ENCODE measurements around the gene HTRA1. TPM values are rescaled to one million over a fixed set of nuclear protein-coding genes. Genes with fewer than 3 reads are reported as not detected.

HTRA1 gene
- total RNA-seq, 1 experiment from 2014 or later, result 43.1 TPM

DNA sequence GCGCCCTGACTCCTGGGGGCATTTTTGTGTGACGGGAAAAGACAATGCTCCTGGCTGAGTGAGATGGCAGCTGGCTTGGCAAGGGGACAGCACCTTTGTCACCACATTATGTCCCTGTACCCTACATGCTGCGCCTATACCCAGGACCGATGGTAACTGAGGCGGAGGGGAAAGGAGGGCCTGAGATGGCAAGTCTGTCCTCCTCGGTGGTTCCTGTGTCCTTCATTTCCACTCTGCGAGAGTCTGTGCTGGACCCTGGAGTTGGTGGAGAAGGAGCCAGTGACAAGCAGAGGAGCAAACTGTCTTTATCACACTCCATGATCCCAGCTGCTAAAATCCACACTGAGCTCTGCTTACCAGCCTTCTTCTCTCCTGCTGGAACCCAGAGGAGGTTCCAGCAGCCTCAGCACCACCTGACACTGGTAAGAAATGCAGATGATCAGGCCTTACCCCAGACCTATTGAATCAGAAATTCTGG lies 6.7 kb upstream of the HTRA1 start, which contains the start of gene ARMS2:
TSS of gene ARMS2 (plus strand) at position 51 of the 478 bp plus-strand sequence. CDS start at position 126, 75 bp downstream.
- DNase-seq (ENCODE audit: low read depth), result no peak

DNA sequence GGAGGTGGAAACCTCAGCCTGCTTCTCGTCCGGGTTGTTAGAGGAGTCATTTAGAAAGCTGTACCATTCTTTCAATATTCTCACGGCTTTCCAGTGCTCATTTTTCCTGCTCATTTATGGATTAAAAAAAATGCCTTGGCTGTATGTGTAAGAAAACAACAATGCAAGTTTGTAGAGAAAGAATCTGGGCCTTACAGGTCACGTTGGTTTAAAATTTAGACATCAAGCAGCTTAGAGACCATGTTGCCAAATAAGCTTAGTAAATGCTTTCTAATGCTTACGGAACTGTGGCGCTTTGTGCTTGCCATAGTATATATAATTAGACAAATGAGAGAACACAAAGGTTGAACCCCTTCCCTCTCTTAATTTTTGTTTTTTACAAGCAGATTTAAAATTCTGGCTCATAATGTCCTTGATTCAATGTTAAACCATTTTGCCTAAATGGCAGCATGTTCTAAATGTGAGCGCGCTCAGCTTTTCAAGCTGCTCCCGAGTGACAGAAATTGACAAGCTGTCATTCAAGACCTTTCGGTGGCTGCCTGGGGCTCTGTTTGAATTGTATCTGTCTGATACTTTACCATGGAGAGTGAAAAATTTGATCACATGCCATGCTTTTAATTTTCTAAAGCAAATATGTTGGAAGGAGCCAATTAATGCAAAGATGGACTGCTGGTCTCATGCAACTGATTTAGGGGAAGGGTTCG lies 5.8 kb upstream of the HTRA1 start:
- DNase-seq (ENCODE audit: low read depth), result no peak

DNA sequence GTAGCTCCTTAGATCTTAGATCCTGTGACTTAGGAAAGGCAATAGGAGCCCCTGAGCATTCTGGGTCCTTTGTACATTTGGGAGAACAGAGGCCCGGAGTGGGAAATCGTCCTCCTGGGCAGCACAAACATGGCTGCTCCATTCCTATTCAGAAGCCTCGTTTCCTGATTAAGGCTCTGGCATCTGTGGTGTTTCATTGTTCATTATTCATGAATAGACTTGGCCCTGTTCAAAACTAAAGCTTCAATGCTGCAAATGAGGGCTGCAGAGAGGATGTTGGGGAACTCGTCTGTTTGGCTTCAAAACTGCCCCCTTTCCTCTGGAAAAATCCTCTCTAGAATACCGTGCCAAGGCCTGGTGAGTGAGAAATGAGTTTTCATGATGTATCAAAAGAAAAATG lies 3.4 kb upstream of the HTRA1 start:
- DNase-seq (ENCODE audit: low read depth), result no peak

DNA sequence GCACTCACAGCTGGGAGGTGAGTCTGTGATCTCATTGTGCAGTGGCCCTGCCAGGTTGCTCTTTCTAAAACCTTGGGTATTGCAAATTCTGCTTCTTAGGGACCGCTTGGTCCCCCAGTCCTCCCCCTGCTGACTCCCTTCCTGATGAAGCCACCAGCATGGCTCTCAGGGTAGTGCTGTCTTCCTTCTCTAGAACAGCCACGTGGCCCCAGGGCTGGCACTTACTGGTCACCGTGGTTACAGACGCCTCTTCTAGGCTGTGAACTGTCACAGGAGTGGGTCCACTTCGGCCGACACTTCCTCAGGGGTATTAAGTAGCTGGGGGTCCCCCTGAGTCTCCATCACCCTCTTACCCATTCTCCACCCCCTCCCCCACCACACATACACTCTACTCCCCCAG lies 2.7 kb upstream of the HTRA1 start:
- no peak for DNase-seq (ENCODE audit: low read depth)

DNA sequence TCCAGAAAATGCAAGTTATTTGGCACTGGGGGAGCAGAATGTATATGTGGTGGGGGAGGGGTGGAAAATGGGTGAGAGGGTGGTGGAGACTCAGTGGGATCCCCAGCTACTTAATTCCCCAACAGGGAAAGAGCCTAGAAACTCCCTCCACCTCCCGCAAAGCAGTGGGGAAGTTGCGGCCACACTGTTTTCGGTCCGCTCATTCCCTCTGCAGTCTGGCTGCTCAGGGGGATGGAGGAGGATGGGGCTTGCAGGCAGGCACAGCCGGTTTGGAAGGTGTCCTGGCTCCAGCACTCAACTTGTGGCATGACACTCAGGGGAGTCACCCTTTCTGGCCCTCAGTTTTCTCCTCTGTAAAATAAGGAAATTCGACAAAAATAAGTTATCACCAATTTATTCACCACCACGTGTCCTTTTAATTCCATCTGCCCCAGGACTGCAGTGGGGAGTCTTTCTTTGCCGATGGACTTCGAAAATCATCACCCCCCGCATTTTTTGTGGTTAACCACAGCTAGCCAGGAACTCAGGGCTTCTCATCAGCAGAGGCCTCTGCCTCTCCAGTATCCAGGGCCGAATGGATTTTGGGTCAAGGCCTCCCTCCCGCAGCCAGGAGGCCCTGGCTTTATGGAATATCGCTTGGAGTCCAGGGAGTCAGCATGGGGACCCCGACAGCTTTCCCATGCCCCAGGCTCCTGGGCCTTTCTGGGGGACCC lies 1.6 kb upstream of the HTRA1 start:
- DNase-seq (ENCODE audit: low read depth), result peak; percentile 35

DNA sequence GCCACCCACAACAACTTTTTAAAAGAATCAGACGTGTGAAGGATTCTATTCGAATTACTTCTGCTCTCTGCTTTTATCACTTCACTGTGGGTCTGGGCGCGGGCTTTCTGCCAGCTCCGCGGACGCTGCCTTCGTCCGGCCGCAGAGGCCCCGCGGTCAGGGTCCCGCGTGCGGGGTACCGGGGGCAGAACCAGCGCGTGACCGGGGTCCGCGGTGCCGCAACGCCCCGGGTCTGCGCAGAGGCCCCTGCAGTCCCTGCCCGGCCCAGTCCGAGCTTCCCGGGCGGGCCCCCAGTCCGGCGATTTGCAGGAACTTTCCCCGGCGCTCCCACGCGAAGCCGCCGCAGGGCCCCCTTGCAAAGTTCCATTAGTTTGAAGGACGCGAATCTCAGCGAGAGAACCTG lies 461 bp upstream of the HTRA1 start:
- DNase-seq (ENCODE audit: low read depth), result no peak

DNA sequence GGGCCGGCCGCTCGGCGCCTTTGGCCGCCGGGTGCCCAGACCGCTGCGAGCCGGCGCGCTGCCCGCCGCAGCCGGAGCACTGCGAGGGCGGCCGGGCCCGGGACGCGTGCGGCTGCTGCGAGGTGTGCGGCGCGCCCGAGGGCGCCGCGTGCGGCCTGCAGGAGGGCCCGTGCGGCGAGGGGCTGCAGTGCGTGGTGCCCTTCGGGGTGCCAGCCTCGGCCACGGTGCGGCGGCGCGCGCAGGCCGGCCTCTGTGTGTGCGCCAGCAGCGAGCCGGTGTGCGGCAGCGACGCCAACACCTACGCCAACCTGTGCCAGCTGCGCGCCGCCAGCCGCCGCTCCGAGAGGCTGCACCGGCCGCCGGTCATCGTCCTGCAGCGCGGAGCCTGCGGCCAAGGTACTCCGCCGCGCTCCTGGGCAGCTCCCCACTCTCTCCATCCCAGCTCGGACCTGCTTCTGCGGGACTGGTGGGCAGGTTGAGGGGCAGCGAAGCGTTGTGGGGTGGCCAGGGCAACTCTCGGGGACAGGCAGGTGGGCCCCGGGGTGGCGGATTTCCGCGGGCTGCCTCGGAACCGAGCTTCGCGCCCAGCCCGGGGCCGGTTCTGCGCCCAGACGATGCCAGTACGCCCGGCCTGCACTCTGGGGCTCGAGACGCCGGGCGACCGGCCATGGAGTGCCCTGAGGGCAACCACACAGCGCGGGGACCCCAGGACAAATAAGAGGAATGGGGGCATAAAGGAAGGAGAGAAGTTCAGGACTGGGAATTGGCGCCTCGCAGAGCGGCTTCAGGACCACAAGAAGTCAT lies 578 bp downstream of the HTRA1 start:
- DNase-seq (ENCODE audit: low read depth), result peak; percentile 34

DNA sequence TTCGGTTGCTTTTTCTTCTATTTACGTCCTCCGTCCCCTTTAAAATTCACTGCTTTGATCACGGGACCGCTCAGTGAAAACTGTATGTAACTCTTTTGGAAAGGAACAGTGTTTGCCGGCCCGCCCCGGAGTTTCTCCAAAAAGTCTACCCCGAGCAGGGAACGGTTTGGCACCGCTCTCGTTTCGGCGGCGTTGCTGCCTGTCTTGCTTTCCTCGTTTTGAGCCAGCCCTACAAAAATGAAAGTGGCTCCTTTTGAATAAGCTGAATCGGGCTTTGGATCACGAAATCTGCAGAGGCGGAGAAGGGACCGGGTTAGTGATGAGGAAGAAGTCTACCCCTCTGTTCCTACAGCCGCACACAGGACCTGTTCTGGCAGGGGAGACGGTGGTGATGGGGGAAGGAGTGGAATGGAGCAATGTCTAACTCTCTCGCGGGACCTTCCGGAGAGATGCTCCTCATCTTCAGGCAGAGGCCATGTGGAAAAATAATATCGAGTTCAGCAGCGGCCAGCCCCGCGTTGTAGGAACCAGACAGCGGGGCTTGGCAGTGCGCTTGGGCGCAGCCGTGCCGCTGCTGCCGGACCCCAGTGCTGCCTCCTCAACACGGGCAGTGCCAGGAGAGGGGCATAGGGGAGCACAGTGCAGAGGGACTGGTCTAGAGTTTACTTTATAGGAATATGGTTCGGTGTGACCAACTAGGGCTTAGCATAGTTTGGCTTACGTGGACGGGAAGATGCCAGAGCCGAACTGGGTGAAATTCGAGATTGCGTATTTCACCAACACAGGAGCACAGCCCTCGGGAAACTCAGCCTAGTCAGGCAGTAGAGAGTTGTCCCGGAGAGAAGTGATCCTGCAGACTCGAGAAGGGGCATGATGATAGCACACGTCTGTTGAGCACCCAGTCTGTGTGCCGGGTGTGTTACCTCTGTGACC lies 1.4 kb downstream of the HTRA1 start:
- peak; percentile 32 for DNase-seq (ENCODE audit: low read depth)

DNA sequence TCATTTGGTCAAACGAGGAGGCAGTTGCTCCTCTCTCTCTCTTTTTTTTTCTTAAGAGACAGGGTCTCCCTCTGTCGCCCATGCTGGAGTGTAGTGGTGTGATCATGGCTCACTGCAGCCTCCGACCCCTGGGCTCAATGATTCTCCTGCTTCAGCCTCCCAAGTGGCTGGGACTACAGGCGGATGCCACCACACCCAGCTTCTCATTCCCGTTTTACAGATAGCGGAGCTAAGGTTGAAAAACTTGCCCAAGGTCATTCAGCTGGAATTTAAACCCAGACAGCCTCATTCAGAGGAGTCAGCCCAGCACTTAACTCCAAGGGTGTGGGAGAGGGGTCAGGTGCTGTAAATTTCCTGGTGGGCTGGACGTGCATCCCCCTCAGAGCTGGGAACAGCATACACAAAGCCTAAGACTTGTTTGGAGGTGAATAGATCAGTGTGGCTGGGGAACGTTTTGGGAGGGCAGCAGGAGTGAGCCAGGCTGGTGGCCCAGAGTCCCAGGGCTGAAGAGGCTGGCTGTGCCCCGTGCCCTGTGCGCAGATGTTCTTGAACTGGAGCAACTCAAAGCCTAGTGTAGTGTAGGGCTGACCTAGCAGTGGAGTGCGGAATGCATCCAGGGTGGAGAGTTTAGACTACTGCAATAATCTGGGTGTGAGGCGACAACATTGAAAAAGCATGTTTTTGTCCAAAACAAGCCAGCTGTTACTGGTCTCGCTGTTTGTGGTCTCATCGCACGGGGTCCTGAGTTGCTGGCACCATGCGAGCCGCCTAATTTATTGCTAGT lies 2.3 kb downstream of the HTRA1 start:
- no peak for DNase-seq (ENCODE audit: low read depth)

DNA sequence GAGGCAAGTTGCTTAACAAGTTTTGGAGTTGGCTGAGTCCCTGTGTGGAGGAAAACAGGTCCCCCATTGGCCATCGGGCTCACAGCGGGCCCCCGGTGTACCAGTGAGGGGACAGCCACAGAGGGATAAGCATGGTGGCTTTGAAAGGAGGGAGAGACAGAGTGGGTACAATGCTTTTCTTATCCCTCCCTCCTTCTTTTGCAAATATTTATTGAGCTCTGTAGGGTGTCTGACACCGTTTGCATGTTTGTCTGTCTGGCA lies 2.8 kb downstream of the HTRA1 start:
- DNase-seq (ENCODE audit: low read depth), result no peak

DNA sequence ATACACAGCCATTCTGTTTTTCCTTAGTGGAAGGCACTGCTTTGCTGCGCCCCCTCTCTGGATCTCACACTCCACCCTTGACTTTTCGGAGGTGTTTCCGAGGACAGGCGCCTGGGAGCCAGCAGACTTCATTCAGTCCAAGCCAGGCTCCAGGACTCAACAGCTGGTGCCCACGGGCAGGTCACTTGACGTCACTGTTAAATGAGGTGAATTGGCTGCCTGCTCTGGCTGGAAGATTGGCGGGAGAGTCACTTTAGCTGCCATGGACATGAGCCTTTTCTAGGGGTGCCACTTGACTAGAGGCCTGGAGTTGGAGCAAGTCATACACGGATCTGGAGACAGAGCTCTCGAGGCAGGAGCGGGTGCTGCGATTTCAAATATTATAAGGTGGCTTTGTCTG lies 3.2 kb downstream of the HTRA1 start:
- no peak for DNase-seq (ENCODE audit: low read depth)

DNA sequence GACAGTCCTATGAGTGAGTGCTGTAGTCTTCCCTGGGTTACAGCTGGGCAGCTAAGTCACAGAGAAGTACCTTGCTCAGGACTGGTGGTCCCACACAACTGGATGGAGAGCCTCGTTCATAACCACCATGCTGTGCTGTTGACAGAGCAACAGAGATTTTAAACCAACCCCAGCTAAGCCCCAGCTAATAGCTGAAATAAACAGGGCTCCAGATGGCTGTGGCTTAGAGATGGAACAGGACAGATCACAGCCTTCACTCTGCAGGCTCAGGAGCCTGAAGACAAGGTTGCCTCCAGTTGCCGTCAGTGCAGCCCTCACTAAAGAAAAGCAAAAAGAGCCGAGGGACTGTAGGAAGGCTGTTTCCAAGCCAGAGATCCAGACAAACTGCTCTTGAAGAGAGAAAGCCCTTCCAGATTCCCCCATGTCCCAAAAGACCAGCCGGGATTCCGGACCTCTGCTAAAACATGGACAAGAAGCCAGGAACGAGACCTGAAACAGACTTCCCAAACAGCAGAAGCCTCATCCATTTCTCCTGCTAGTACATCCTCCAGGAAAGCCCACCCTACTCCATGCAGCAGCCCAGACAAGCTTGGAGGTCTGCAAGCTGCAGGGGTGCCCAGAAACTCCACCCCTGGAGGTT lies 4.2 kb downstream of the HTRA1 start:
- DNase-seq (ENCODE audit: low read depth), result no peak

DNA sequence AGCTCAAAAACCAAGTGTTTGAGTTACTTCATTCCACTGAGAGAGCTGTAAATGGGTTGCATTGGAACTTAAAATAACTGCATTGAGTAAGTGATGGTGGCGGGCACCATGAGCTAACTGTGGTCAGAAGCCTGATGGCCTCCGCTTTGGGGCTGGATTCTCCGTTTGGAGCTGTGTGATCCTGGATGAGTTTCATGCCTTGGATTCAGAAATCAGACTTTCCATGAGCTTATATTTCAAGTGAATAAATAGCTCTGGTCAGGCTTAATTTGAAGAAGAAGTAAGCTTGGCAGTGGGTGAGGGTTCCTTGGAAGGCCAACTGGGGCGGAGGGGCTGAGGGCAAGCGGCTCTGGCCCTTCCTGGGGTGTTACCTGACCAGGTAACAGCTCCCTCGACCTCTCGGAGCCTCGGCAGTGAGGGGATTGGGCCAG lies 5.6 kb downstream of the HTRA1 start:
- no peak for DNase-seq (ENCODE audit: low read depth)

DNA sequence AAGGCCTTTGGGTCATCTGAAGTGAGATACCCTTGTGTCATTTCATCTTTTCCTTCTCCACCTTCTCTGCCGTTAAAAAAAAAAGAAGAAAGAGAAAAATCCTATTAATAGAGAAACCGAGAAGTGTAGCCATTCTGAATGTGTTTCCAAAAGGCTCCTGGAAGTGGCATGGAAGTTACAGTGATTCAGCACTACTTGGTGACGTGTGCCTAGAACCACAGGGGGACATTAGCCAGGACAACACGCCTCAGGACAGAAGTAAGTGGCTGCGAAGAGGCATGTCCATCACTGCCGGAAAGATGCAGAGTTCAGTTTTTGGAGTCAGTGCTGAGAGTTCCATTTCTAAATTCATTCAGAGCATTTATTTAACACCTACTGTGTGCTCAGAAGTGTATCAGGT lies 6.3 kb downstream of the HTRA1 start:
- DNase-seq (ENCODE audit: low read depth), result no peak

DNA sequence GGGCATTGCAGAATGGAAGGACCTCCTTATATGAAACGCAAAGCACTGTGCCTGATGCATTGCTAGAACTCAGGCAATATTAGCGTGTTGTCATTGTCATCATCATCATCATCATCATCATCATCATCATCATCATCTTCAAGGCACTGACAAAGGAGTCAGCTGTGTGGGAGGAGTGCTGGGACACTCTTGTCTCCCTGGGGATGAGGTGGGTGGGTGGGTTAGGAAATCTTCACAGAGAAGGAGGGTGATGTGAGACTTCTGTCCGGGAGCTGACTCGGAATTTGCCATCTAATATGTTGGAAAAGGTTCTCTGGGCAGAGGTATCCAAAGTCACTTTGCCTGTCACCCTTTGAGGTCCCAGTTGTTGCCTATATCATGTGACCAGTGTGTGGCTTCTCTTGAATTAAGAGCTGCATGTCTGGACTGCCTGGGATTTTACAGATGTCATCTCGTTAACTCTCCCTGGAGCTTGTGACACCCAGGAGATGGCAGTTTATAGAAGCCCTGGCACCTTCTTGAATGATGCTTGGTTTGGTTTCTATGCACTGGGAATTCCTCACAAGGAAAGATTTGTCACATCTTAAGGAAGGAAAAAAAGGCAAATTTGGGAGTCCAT lies 7.1 kb downstream of the HTRA1 start:
- no peak for DNase-seq (ENCODE audit: low read depth)

DNA sequence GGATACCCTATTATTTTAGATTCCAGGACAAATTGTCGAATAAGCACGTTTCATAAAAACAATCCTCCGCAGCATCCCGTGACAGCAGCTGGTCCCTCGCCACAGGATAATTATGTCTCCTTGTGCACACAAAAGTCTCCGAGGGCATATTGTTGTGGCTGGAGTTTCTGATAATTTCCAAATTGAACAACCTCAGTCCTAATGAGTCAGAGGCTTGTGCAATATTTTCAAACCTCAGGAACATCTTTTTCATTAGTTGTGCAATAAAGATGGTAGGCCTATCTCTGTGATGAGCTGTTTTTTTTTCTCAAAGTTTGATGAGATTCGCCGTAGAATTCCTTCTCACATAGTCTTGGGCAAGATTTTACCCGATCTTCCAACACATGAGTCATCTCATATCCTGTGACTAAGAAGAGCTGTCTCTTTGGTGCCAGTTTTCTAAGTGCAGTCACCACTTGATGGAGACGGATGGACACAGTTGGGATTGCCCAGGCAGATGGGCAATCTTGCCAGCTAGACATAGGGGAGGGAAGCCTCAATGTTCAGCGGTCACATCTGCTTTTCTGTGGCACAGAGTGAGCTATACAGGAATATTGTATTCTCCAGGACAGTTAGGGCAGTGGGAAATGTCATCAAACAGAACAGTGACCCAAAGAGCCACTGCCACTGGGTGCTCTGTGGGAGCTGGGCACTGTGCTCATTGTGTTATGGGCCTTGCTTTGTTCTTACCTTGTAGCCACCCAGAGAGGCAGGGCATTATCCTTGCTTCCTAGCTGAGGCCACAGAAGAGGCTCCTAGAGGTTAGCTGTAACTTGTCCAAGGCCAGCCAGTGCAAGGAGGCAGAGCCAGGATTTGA lies 7.8 kb downstream of the HTRA1 start:
- peak; percentile 82 for DNase-seq (ENCODE audit: low read depth)

DNA sequence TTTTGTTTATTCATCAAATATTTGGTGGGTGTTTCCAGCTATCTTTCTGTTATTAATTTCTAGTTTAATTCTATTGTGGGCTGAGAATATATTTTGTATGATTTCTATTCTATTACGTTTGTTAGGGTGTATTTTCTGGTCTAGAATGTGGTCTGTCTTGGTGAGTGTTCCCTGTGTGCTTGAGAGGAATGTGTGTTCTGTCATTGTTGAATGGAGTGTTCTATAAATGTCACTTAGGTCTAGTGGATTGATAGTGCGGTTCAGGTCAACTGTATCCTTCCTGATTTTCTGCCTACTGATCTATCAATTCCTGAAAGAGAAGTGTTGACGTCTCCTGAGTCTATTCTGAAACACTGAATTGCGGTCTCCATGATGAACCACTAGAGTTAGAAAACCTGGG lies 8.5 kb downstream of the HTRA1 start:
- DNase-seq (ENCODE audit: low read depth), result no peak

DNA sequence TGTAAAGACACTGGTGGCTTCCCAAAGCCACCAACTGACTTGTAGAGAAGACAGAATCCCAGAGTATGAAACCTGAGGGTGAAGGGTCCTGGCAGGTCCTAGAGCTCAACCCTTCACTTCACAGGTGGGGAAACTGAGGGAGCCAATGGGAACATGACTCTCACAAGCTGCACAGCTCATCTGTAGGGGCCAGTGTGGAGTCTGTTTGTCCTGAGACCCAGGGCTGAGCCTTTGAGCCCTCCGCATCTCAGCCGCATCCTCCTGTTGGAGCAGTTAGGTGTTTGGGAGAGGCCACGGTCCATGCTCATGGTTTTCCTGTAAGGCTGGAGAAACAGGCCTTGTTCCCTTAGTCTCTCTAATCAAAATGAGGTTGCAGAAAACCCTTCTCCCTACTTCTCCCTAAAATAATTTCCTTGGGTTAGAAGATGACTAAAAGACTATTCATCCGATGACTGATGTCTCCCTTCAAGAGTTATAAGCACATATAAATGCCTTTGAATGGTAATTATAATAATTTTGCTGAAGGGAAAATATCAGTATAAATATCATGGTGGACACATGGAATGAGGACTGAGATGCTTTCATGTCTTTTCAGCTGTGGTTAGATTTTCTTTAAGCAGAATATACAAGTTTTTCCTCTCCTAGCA lies 10.3 kb downstream of the HTRA1 start:
- no peak for DNase-seq (ENCODE audit: low read depth)

All from Daoy (cell line).